OCI-M2 (cell line): Measurements from ENCODE around the gene ARHGEF4.
"Not testable (repeated sequence)": the region's sequence is repeated elsewhere in the genome, so short reads cannot be mapped to it uniquely, and the experiment has no call there.

ENCODE experiments used
- DNase-seq: peaks from one replicate; lab custom pipeline; 2025; ENCODE audit not compliant: unreplicated experiment; lab: John Stamatoyannopoulos, UW

Gene ARHGEF4

GRCh38 chr2:131077182-131077846 is 240.6 kb downstream of the ARHGEF4 start:
- DNase-seq: no peak

DNA sequence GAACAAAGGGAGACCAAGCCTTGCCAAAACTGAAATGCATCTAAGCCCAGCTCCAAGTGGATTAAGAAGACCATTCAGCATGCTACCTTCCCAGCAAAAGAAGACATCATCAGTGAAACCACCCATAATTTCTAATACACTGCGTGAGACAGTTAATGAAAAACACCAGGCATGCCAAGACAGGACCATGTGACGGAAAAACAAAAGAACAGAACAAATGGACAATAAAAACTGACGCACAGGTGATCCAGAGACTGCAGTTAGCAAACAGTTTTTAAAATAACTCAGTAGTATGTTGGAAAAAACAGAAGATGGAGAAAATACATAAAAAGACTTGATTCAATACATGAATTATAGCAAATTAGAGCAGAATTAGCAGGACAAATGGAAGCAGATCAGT is 241.3 kb downstream of the ARHGEF4 start:
- no peak for DNase-seq

GRCh38 chr2:131079931-131080330 is 243.2 kb downstream of the ARHGEF4 start:
- not testable (repeated sequence) for DNase-seq

DNA sequence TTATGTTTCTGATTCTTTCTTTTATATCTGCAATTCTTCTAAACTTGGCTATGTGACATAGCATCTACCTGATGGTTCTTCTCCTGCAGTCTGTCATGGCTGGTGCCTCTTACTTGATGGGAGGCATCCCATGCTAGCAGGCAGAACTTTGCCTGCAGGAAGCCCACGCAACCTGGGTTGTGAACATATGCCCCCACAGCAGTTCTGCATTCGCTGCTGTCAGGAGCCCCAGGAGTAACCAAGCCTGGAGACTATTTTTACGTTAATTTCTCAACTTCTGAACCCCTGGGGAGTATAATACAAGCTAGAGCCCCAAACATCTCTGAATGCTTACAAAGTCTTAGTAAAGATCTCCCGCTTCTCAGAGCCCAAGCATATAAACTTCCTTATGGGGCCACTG is 244.5 kb downstream of the ARHGEF4 start:
- no peak for DNase-seq

GRCh38 chr2:131085646-131086045 is 248.9 kb downstream of the ARHGEF4 start:
- no peak for DNase-seq

GRCh38 chr2:131092458-131093005 is 255.8 kb downstream of the ARHGEF4 start:
- no peak for DNase-seq

DNA sequence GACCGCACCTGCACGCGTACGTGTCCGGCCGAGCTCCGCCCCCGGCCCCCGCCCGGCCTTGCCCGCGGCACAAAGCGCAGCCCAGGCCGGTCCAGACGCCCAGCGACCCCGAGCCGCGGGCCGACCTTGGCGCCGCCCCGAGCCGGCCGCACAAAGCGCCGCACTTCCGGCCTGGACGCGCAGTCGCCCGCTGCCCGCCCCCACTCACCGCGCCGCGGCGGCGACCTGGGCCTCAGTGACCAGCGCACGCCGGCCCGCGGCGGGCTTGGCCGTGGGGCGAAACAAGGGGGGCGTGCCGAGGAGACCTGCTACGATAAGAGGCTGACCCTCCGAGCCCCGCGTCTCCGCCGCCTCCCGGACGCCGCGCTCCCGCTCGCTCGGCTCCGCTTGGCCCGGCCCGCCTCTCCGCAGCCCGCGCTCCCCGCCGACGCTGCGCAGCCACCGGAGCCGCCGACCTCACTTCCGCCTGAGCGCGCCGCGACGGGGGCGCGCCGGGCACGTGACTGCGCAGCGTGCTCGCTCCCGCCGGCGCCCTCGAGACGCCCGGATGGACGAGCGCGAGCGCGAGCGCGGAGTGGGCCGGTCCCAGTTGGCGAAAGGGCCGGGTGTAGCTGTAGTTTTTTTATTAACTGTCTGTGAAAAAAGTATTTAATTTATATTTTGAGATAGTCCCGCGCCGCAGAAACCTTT is 256.4 kb downstream of the ARHGEF4 start, which contains the start of gene FAM168B:
FAM168B (minus strand) TSS at position 455 of the 690 bp plus-strand sequence. CDS start 10,814 bp downstream, outside the sequence.
- DNase-seq: no peak

DNA sequence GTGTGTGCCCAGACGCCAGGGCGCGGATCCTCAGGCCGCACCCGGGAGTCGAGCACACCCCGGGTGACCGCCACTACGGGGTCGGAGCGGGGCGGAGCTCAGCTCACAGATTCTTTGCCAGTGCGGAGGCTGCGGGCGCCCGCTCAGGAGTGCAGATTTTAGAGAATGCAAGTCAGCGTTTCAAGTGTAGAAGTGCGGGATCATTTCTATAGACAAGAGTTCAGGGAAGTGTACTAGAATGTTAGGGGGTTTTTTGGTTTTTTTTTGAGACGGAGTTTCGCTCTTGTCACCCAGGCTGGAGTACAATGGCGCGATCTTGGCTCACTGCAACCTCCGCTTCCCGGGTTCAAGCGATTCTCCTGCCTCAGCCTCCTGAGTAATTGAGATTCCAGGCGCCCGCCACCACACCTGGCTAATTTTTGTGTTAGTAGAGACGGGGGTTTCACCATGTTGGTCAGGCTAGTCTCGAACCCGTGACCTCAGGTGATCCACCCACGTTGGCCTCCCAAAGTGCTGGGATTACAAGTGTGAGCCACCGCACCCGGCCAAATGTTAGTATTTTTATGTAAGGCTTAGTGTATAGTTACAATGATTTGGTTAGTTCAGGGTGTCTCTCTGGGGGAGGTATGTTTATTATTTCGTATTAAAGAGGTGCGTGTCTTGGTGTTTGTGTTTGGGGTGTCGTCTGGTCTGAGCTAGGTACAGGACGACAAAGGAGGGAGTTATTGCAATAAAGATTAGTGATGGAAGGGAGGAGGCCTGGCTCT is 257.2 kb downstream of the ARHGEF4 start:
- no peak for DNase-seq

DNA sequence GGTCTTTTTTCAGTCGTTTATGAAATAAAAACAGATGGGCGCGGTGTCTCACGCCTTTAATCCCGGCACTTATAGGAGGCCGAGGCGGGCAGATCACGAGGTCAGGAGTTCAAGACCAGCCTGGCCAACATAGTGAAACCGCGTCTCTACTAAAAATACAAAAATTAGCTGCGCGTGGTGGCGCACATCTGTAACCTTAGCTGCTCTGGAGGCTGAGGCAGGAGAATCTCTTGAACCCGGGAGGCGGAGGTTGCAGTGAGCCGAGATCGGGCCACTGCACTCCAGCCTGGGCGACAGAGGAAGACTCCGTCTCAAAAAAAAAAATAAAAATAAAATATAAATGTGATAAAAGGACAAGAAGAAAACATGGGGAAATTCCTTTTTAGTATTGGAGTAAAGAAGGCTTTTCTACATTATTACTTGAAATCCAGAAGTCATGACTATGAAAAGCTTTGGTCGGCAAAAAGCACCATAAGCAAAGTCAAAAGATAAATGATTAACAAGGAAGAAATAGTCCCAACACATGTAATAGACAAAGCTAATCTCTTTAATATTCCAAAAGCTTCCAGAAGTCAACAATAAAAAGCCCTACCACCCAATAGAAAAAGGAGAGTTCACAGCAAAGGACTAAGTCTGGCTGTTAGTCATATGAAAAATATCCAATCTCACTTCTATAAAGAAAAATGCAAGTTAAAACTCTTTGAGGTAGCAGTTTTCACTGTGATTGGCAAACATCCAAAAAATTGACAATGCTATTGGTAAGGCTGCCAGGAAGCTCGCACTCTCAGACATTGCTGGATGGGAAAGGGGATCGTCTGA is 258.0 kb downstream of the ARHGEF4 start:
- no peak for DNase-seq
